ENCODE measurements around the gene CASP6. TPM values are rescaled to one million over a fixed set of nuclear protein-coding genes. Genes with fewer than 3 reads are reported as not detected.

Gene CASP6
- total RNA-seq, 3 donors from 2014 or later: 18.6 to 39.1 (median 24.9) TPM

- DNase-seq (ENCODE audit: low spot score in 2 of 2): no peak
- Histone ChIP-seq H3K27me3 (no peaks in the 10 kb centered on the region), H3K4me1 (no peaks in the 10 kb centered on the region), H3K27ac (no peak overlapping the region), H3K36me3 (no peaks in the 10 kb centered on the region), H3K9me3 (no peaks in the 10 kb centered on the region), H3K4me3 (no peak overlapping the region)
- no peak for TF ChIP-seq POLR2AphosphoS5 (IDR thresholded peaks at IDR 0.05)
- TF ChIP-seq POLR2A (IDR thresholded peaks at IDR 0.05): no peak
- intact Hi-C loops (cut with DNase I; ENCODE audit: low total_unique reads): no loop called here
Observed at GRCh38 chr4:109748114-109748513, 44.9 kb upstream of the CASP6 start.

- Histone ChIP-seq H3K27me3 (no peaks in the 10 kb centered on the region), H3K4me3 (no peak overlapping the region), H3K36me3 (no peaks in the 10 kb centered on the region), H3K9me3 (no peaks in the 10 kb centered on the region), H3K4me1 (no peaks in the 10 kb centered on the region), H3K27ac (no peak overlapping the region)
- DNase-seq (ENCODE audit: low spot score in 2 of 2): no peak
- intact Hi-C loops (cut with DNase I; ENCODE audit: low total_unique reads): no loop called here
- TF ChIP-seq CTCF (IDR thresholded peaks at IDR 0.05): no peak
- no peak for TF ChIP-seq POLR2A (IDR thresholded peaks at IDR 0.05)
- TF ChIP-seq POLR2AphosphoS5 (IDR thresholded peaks at IDR 0.05): no peak
Observed at GRCh38 chr4:109746728-109747127, 43.5 kb upstream of the CASP6 start.

- H3K4me1 ChIP-seq: no peaks in the 10 kb centered on the region
- no peak for DNase-seq (ENCODE audit: low spot score in 2 of 2)
- no peak overlapping the region for H3K4me3 ChIP-seq
- TF ChIP-seq POLR2AphosphoS5 (IDR thresholded peaks at IDR 0.05) (no peak), POLR2A (IDR thresholded peaks at IDR 0.05) (no peak), CTCF (IDR thresholded peaks at IDR 0.05) (no peak)
- intact Hi-C loops (cut with DNase I; ENCODE audit: low total_unique reads): no loop called here
- no peaks in the 10 kb centered on the region for H3K27me3 ChIP-seq
- no peaks in the 10 kb centered on the region for H3K9me3 ChIP-seq
- no peaks in the 10 kb centered on the region for H3K36me3 ChIP-seq
- no peak overlapping the region for H3K27ac ChIP-seq
Observed at GRCh38 chr4:109745830-109746229, 42.6 kb upstream of the CASP6 start.

- no peaks in the 10 kb centered on the region for H3K9me3 ChIP-seq
- no peak overlapping the region for H3K27ac ChIP-seq
- intact Hi-C loops (cut with DNase I; ENCODE audit: low total_unique reads): no loop called here
- H3K4me1 ChIP-seq: no peaks in the 10 kb centered on the region
- TF ChIP-seq POLR2A (IDR thresholded peaks at IDR 0.05): no peak
- TF ChIP-seq CTCF (IDR thresholded peaks at IDR 0.05): no peak
- TF ChIP-seq POLR2AphosphoS5 (IDR thresholded peaks at IDR 0.05): no peak
- H3K4me3 ChIP-seq: no peak overlapping the region
- H3K36me3 ChIP-seq: no peaks in the 10 kb centered on the region
- no peak for DNase-seq (ENCODE audit: low spot score in 2 of 2)
- H3K27me3 ChIP-seq: no peaks in the 10 kb centered on the region
Observed at GRCh38 chr4:109739547-109739946, 36.3 kb upstream of the CASP6 start.

- intact Hi-C loops (cut with DNase I; ENCODE audit: low total_unique reads): no loop called here
- H3K27me3 ChIP-seq: no peaks in the 10 kb centered on the region
- DNase-seq (ENCODE audit: low spot score in 2 of 2): no peak
- H3K9me3 ChIP-seq: no peaks in the 10 kb centered on the region
- no peak overlapping the region for H3K27ac ChIP-seq
- no peaks in the 10 kb centered on the region for H3K4me1 ChIP-seq
- TF ChIP-seq POLR2AphosphoS5 (IDR thresholded peaks at IDR 0.05) (no peak), POLR2A (IDR thresholded peaks at IDR 0.05) (no peak), CTCF (IDR thresholded peaks at IDR 0.05) (no peak)
- H3K4me3 ChIP-seq: no peak overlapping the region
- H3K36me3 ChIP-seq: no peaks in the 10 kb centered on the region
Observed at GRCh38 chr4:109738104-109738872, 35.0 kb upstream of the CASP6 start.

All from breast epithelium (tissue), 4 donors.